Keratinocyte (primary cell): ENCODE results near the gene CBX2. TPM values are rescaled to one million over a fixed set of nuclear protein-coding genes. Genes with fewer than 3 reads are reported as not detected.

Experiments used
- DNase-seq: peaks from one replicate; pipeline ENCODE4 v3.0.0-alpha.2; 2011; ENCODE audit warnings: low read depth, missing footprints, low spot score
- FAIRE-seq: peaks from 2 replicates; lab custom pipeline; 2011; peaks lifted over from hg19 to GRCh38; lab: Jason Lieb, UNC
- H2AFZ ChIP-seq: 2 replicates; pipeline ENCODE4 v1.6.0; 2012; ENCODE audit warnings: low read length, control low read depth, inconsistent platforms; ENCODE audit not compliant: control insufficient read depth
- H3K27ac ChIP-seq: 2 replicates; pipeline ENCODE4 v1.5.1; 2011; ENCODE audit warnings: low read length; ENCODE audit not compliant: control insufficient read depth, insufficient read depth
- H3K27me3 ChIP-seq: 3 replicates; pipeline ENCODE4 v1.6.0; 2011; ENCODE audit warnings: low read length; ENCODE audit not compliant: control insufficient read depth, insufficient read depth; ENCODE audit errors: extremely low read depth
- H3K36me3 ChIP-seq, 2 experiments: 2 replicates in 1 of 2; 3 replicates in 1 of 2; pipeline ENCODE4 v1.5.1; 2011; ENCODE audit warnings: low read length in 2 of 2, mild to moderate bottlenecking in 1 of 2; ENCODE audit not compliant: control insufficient read depth in 2 of 2, insufficient read depth in 2 of 2; ENCODE audit errors: extremely low read depth in 1 of 2
- H3K4me1 ChIP-seq: 3 replicates; pipeline ENCODE4 v1.5.1; 2011; ENCODE audit warnings: low read length; ENCODE audit not compliant: control insufficient read depth, insufficient read depth; ENCODE audit errors: extremely low read depth
- H3K4me2 ChIP-seq: 3 replicates; pipeline ENCODE4 v1.6.0; 2011; ENCODE audit warnings: low read depth, low read length; ENCODE audit not compliant: control insufficient read depth, insufficient read depth; ENCODE audit errors: extremely low read depth
- H3K4me3 ChIP-seq, 3 experiments: fragments of 200-600 bp in 1 of 3; sonication (generic) in 1 of 3; 2 replicates in 2 of 3; 3 replicates in 1 of 3; pipeline ENCODE4 v1.5.1; 2011 to 2016; ENCODE audit warnings: low read length in 3 of 3, mild to moderate bottlenecking in 3 of 3, control low read depth in 2 of 3, inconsistent platforms in 1 of 3, low read depth in 1 of 3, mixed read lengths in 1 of 3, mixed run types in 1 of 3, moderate library complexity in 1 of 3; ENCODE audit not compliant: control insufficient read depth in 2 of 3, insufficient read depth in 2 of 3; ENCODE audit errors: extremely low read depth in 1 of 3
- H3K79me2 ChIP-seq: 2 replicates; pipeline ENCODE4 v1.6.0; 2012; ENCODE audit warnings: low read length; ENCODE audit not compliant: control insufficient read depth, insufficient read depth
- H3K9ac ChIP-seq: 3 replicates; pipeline ENCODE4 v1.6.0; 2011; ENCODE audit warnings: low read length; ENCODE audit not compliant: control insufficient read depth, insufficient read depth; ENCODE audit errors: extremely low read depth
- H3K9me1 ChIP-seq: 3 replicates; pipeline ENCODE4 v1.6.0; 2011; ENCODE audit warnings: low read length; ENCODE audit not compliant: control insufficient read depth, insufficient read depth; ENCODE audit errors: extremely low read depth
- H3K9me3 ChIP-seq: 2 replicates; pipeline ENCODE4 v1.5.1; 2012; ENCODE audit warnings: low read depth, low read length; ENCODE audit not compliant: control insufficient read depth
- H4K20me1 ChIP-seq: 3 replicates; pipeline ENCODE4 v1.6.0; 2011; ENCODE audit warnings: low read length; ENCODE audit not compliant: control insufficient read depth, insufficient read depth; ENCODE audit errors: extremely low read depth
- EZH2 ChIP-seq: IDR thresholded peaks from one replicate; pipeline ENCODE4 v1.6.1; 2012; ENCODE audit warnings: inconsistent platforms, mild to moderate bottlenecking, low read length, moderate library complexity
- dilution Hi-C: fragments of 300-500 bp; cut with MboI; formaldehyde crosslinking; loops from one replicate; pipeline ENCODE4 v1.7.0; 2020; ENCODE audit warnings: low sequenced_read_pairs; ENCODE audit not compliant: extremely low pct_ligation_motif_present
- polyA plus RNA-seq, 5 experiments: library from polyadenylated mRNA; depleted of rRNA in 3 of 5; stranded (reverse) in 3 of 5; stranded (forward) in 1 of 5; unstranded in 1 of 5; fragments of >200 nt; gene quantifications; 1 replicate in 1 of 5; 2 replicates in 3 of 5; 3 replicates in 1 of 5; pipeline versions ENCODE4 v1.2.1 to v1.2.3, GENCODE V29; 2011 to 2012; ENCODE audit warnings: missing spikeins in 2 of 5, low read depth in 1 of 5, low replicate concordance in 1 of 5
- TF ChIP-seq, protein P1 (sequence below), 3 experiments: IDR thresholded peaks in 1 of 3; conservative IDR thresholded peaks in 1 of 3; optimal IDR thresholded peaks in 1 of 3; 2 replicates in 2 of 3; 3 replicates in 1 of 3; pipeline versions ENCODE3 to v1.5.1; 2011; ENCODE audit warnings: low read length in 3 of 3, mild to moderate bottlenecking in 3 of 3, moderate library complexity in 2 of 3, control low read depth in 1 of 3, inconsistent platforms in 1 of 3; ENCODE audit not compliant: insufficient read depth in 2 of 3; ENCODE audit errors: extremely low read depth in 1 of 3

CBX2 gene
- polyA plus RNA-seq, 1 donor (not counting 4 experiments of a cell fraction or from before 2014, with no cell fraction given), result 1.7 TPM

- no peaks in the 10 kb centered on the region for H4K20me1 ChIP-seq
- no peak overlapping the region for H3K9ac ChIP-seq
- no peaks in the 10 kb centered on the region for H3K36me3 ChIP-seq
- FAIRE-seq, result no peak
- DNase-seq, result no peak
- dilution Hi-C loops, result no loop called here
- H3K27me3 ChIP-seq, result peaks cover 17% of the 10 kb centered on the region
- no peak overlapping the region for H3K27ac ChIP-seq
- H3K79me2 ChIP-seq, result no peaks in the 10 kb centered on the region
- no peaks in the 10 kb centered on the region for H3K9me3 ChIP-seq
- TF ChIP-seq, protein P1, sequence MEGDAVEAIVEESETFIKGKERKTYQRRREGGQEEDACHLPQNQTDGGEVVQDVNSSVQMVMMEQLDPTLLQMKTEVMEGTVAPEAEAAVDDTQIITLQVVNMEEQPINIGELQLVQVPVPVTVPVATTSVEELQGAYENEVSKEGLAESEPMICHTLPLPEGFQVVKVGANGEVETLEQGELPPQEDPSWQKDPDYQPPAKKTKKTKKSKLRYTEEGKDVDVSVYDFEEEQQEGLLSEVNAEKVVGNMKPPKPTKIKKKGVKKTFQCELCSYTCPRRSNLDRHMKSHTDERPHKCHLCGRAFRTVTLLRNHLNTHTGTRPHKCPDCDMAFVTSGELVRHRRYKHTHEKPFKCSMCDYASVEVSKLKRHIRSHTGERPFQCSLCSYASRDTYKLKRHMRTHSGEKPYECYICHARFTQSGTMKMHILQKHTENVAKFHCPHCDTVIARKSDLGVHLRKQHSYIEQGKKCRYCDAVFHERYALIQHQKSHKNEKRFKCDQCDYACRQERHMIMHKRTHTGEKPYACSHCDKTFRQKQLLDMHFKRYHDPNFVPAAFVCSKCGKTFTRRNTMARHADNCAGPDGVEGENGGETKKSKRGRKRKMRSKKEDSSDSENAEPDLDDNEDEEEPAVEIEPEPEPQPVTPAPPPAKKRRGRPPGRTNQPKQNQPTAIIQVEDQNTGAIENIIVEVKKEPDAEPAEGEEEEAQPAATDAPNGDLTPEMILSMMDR (optimal IDR thresholded peaks at IDR 0.05 in 1 of 3, IDR thresholded peaks at IDR 0.05 in 1 of 3, conservative IDR thresholded peaks at IDR 0.05 in 1 of 3; ENCODE audit: extremely low read depth in 1 of 3, insufficient read depth in 2 of 3, low read length in 3 of 3), result no peak
- TF ChIP-seq EZH2, result no peak
- no peaks in the 10 kb centered on the region for H3K4me1 ChIP-seq
- H3K4me2 ChIP-seq, result no peak overlapping the region
- H3K4me3 ChIP-seq, result no peak overlapping the region
- H2AFZ ChIP-seq, result no peak overlapping the region
- H3K9me1 ChIP-seq, result no peaks in the 10 kb centered on the region
Observed at GRCh38 chr17:79824234-79824633, 46.3 kb downstream of the CBX2 start.

GRCh38 chr17:79824893-79825579, 47.1 kb downstream of the CBX2 start:
- dilution Hi-C loops, result no loop called here
- FAIRE-seq (no peak), DNase-seq (no peak)
- no peak overlapping the region for H3K4me2 ChIP-seq
- no peak overlapping the region for H3K27ac ChIP-seq
- H2AFZ ChIP-seq, result no peak overlapping the region
- TF ChIP-seq, protein P1 (optimal IDR thresholded peaks at IDR 0.05 in 1 of 3, IDR thresholded peaks at IDR 0.05 in 1 of 3, conservative IDR thresholded peaks at IDR 0.05 in 1 of 3; ENCODE audit: extremely low read depth in 1 of 3, insufficient read depth in 2 of 3, low read length in 3 of 3), result no peak
- no peak for TF ChIP-seq EZH2
- no peak overlapping the region for H3K4me3 ChIP-seq
- H4K20me1 ChIP-seq, result no peaks in the 10 kb centered on the region
- no peaks in the 10 kb centered on the region for H3K36me3 ChIP-seq
- peaks cover 12% of the 10 kb centered on the region for H3K27me3 ChIP-seq
- H3K9me1 ChIP-seq, result no peaks in the 10 kb centered on the region
- no peaks in the 10 kb centered on the region for H3K9me3 ChIP-seq
- H3K79me2 ChIP-seq, result no peaks in the 10 kb centered on the region
- no peaks in the 10 kb centered on the region for H3K4me1 ChIP-seq
- no peak overlapping the region for H3K9ac ChIP-seq
